Anterior cingulate cortex (tissue), 58 donors: ENCODE results near the gene GHRH.
A peak's percentile ranks its signal among the peaks of the same experiment; 100 is the strongest.

Source experiments
- DNase-seq, 58 donors: peaks; one replicate each; lab custom pipeline; 2025; lab: John Stamatoyannopoulos, UW

Gene GHRH

GRCh38 chr20:37243076-37243936 lies 18.3 kb downstream of the GHRH start:
- DNase-seq, result peak in 3 of 58 donors; percentile 14 to 50 (median 14)

GRCh38 chr20:37242503-37242902 lies 19.1 kb downstream of the GHRH start:
- DNase-seq, result no peak

GRCh38 chr20:37240337-37241067 lies 21.1 kb downstream of the GHRH start:
- no peak for DNase-seq

GRCh38 chr20:37238935-37239451 lies 22.6 kb downstream of the GHRH start:
- DNase-seq, result peak in 2 of 58 donors; percentile 8 to 11

GRCh38 chr20:37238426-37238825 lies 23.2 kb downstream of the GHRH start:
- no peak for DNase-seq

- DNase-seq, result no peak
These were observed 24.0 kb downstream of the GHRH start for GRCh38 chr20:37237656-37238055.

GRCh38 chr20:37236462-37236861 lies 25.2 kb downstream of the GHRH start:
- DNase-seq, result no peak

- no peak for DNase-seq
These were observed 26.5 kb downstream of the GHRH start for GRCh38 chr20:37235065-37235464.

GRCh38 chr20:37234254-37234581 lies 27.4 kb downstream of the GHRH start:
- DNase-seq, result no peak

GRCh38 chr20:37233548-37234253 lies 27.9 kb downstream of the GHRH start:
- no peak for DNase-seq

GRCh38 chr20:37231947-37232630 lies 29.5 kb downstream of the GHRH start:
- DNase-seq, result peak in 14 of 58 donors; percentile 4 to 47 (median 19)

- no peak for DNase-seq
These were observed 31.4 kb downstream of the GHRH start for GRCh38 chr20:37230200-37230599.

- no peak for DNase-seq
These were observed 32.3 kb downstream of the GHRH start for GRCh38 chr20:37229357-37229756.

- DNase-seq, result no peak
These were observed 33.0 kb downstream of the GHRH start for GRCh38 chr20:37228656-37229055.

GRCh38 chr20:37228082-37228481 lies 33.5 kb downstream of the GHRH start:
- DNase-seq, result peak in 1 of 58 donors; percentile 5

- no peak for DNase-seq
These were observed 34.7 kb downstream of the GHRH start for GRCh38 chr20:37226889-37227288.

- DNase-seq, result no peak
These were observed 36.5 kb downstream of the GHRH start for GRCh38 chr20:37225146-37225545.

GRCh38 chr20:37223053-37223452 lies 38.6 kb downstream of the GHRH start:
- DNase-seq, result peak in 1 of 58 donors; percentile 17

GRCh38 chr20:37222086-37222485 lies 39.5 kb downstream of the GHRH start:
- no peak for DNase-seq

GRCh38 chr20:37220731-37221130 lies 40.9 kb downstream of the GHRH start:
- DNase-seq, result no peak
